HepG2 (cell line): ENCODE measurements around the gene TBCD. TPM values are rescaled to one million over a fixed set of nuclear protein-coding genes. Genes with fewer than 3 reads are reported as not detected.

Experiments used
- ATAC-seq: fragments of 200-7000 bp; cut with Tn5 transposase; 3 replicates; pipeline ENCODE4 v1.9.1; 2020; ENCODE audit warnings: mild to moderate bottlenecking, moderate library complexity
- BruUV-seq: library from RNA; stranded (reverse); fragments of 400-500 nt; replicated peaks from 2 replicates; lab custom pipeline; 2021; lab: Mats Ljungman, UMichigan
- CTCF ChIA-PET: fragments of 300-600 bp; formaldehyde crosslinking; extraction: SDS; loops from one replicate; lab custom pipeline; 2021; ENCODE audit warnings: low total read pairs, inconsistent platforms, low intra/inter-chr PET ratio; lab: Yijun Ruan, JAX
- POLR2A ChIA-PET: fragments of 350-600 bp; sonication (Branson Sonifier 250); formaldehyde crosslinking; loops from one replicate; lab custom pipeline; 2020; ENCODE audit warnings: antibody characterized with exemption, inconsistent platforms; lab: Yijun Ruan, JAX
- DNase-seq: peaks from one replicate; pipeline ENCODE4 v3.0.0-alpha.2; 2015; ENCODE audit warnings: low spot score
- FAIRE-seq: peaks from 3 replicates; lab custom pipeline; 2011; peaks lifted over from hg19 to GRCh38; lab: Jason Lieb, UNC
- H2AFZ ChIP-seq: one replicate; pipeline ENCODE4 v1.6.1; 2011; ENCODE audit warnings: low read length, inconsistent platforms
- H3K27ac ChIP-seq: fragments of 300-600 bp; 3 replicates; pipeline ENCODE4 v1.8.0; 2011; ENCODE audit warnings: mixed run types, mild to moderate bottlenecking, mixed read lengths, low read length, inconsistent platforms; ENCODE audit not compliant: insufficient read depth; ENCODE audit errors: extremely low read length
- H3K27me3 ChIP-seq, 2 experiments: fragments of 200-600 bp in 1 of 2; 2 replicates in 1 of 2; 3 replicates in 1 of 2; pipeline versions ENCODE4 v1.6.0 to v1.8.0; 2011; ENCODE audit warnings: low read length in 2 of 2, mild to moderate bottlenecking in 2 of 2, moderate library complexity in 2 of 2, inconsistent platforms in 1 of 2; ENCODE audit not compliant: insufficient read depth in 2 of 2, control insufficient read depth in 1 of 2
- H3K36me3 ChIP-seq, 2 experiments: fragments of 200-600 bp in 1 of 2; replicated peaks in 1 of 2; 2 replicates in 1 of 2; 3 replicates in 1 of 2; pipeline versions ENCODE4 v1.5.1 to v1.8.0; 2011; ENCODE audit warnings: low read length in 2 of 2, inconsistent platforms in 1 of 2; ENCODE audit not compliant: insufficient read depth in 2 of 2, control insufficient read depth in 1 of 2
- H3K4me1 ChIP-seq: 2 replicates; pipeline ENCODE4 v1.5.1; 2012; ENCODE audit warnings: low read length, inconsistent platforms; ENCODE audit not compliant: insufficient read depth
- H3K4me2 ChIP-seq: 2 replicates; pipeline ENCODE4 v1.6.0; 2011; ENCODE audit warnings: low read depth, low read length, inconsistent platforms
- H3K4me3 ChIP-seq, 3 experiments: fragments of 200-600 bp in 1 of 3; sonication (generic), shearing (Covaris generic) in 1 of 3; replicated peaks in 1 of 3; 2 replicates each; pipeline ENCODE4 v1.5.1; 2011 to 2016; ENCODE audit warnings: low read length in 3 of 3, inconsistent platforms in 2 of 3, low read depth in 2 of 3, mild to moderate bottlenecking in 2 of 3, control low read depth in 1 of 3, mixed read lengths in 1 of 3; ENCODE audit not compliant: insufficient read depth in 1 of 3
- H3K79me2 ChIP-seq: one replicate; pipeline ENCODE4 v1.6.1; 2011; ENCODE audit warnings: low read length, inconsistent platforms; ENCODE audit not compliant: insufficient read depth
- H3K9ac ChIP-seq: 2 replicates; pipeline ENCODE4 v1.6.0; 2011; ENCODE audit warnings: mild to moderate bottlenecking, low read depth, low read length, inconsistent platforms; ENCODE audit not compliant: insufficient read depth
- H3K9me3 ChIP-seq: 2 replicates; pipeline ENCODE4 v1.5.1; 2012; ENCODE audit warnings: mild to moderate bottlenecking, low read length
- H4K20me1 ChIP-seq: 2 replicates; pipeline ENCODE4 v1.6.0; 2011; ENCODE audit warnings: inconsistent platforms, mild to moderate bottlenecking, low read length, moderate library complexity; ENCODE audit not compliant: insufficient read depth
- CCAR2 ChIP-seq: fragments of 200-400 bp; formaldehyde crosslinking; optimal IDR thresholded peaks from 2 replicates; pipeline ENCODE3; 2018; ENCODE audit warnings: low read depth, mild to moderate bottlenecking, low read length, moderate library complexity
- FOXA3 ChIP-seq: IDR thresholded peaks from 2 replicates; pipeline ENCODE4 v1.6.1; 2016; ENCODE audit warnings: missing genetic modification reagents, missing compliant biosample characterization
- FOXK1 ChIP-seq: sonication (generic); formaldehyde crosslinking; IDR thresholded peaks from 2 replicates; pipeline ENCODE4 v1.4.0; 2020; ENCODE audit warnings: low read depth, missing genetic modification reagents, borderline replicate concordance
- JARID2 ChIP-seq: sonication (generic); formaldehyde crosslinking; IDR thresholded peaks from 2 replicates; pipeline ENCODE4 v1.8.1; 2023; ENCODE audit warnings: missing genetic modification reagents, inconsistent platforms; ENCODE audit not compliant: insufficient replicate concordance
- PRMT3 ChIP-seq: sonication (generic); formaldehyde crosslinking; IDR thresholded peaks from 2 replicates; pipeline ENCODE4 v1.8.1; 2022; ENCODE audit warnings: low read depth, mild to moderate bottlenecking, moderate library complexity, missing genetic modification reagents, borderline replicate concordance
- REL ChIP-seq: sonication (generic); formaldehyde crosslinking; conservative IDR thresholded peaks from 2 replicates; pipeline ENCODE4 v1.8.0; 2022; ENCODE audit warnings: mild to moderate bottlenecking, missing genetic modification reagents, moderate library complexity
- XBP1 ChIP-seq: sonication (generic); formaldehyde crosslinking; IDR thresholded peaks from 2 replicates; pipeline ENCODE4 v1.5.0; 2020; ENCODE audit warnings: missing genetic modification reagents
- ZBTB21 ChIP-seq: sonication (generic); formaldehyde crosslinking; IDR thresholded peaks from 2 replicates; pipeline ENCODE4 v1.4.0; 2020; ENCODE audit warnings: missing genetic modification reagents
- ZBTB25 ChIP-seq: IDR thresholded peaks from 2 replicates; pipeline ENCODE4 v1.6.1; 2018; ENCODE audit warnings: missing genetic modification reagents
- ZC3H4 ChIP-seq: sonication (generic); formaldehyde crosslinking; IDR thresholded peaks from 2 replicates; pipeline ENCODE4 v1.4.0; 2020; ENCODE audit warnings: missing genetic modification reagents, borderline replicate concordance
- ZNF30 ChIP-seq: sonication (generic); formaldehyde crosslinking; IDR thresholded peaks from 2 replicates; pipeline ENCODE4 v1.5.0; 2020; ENCODE audit warnings: mild to moderate bottlenecking, missing genetic modification reagents
- ZNF33A ChIP-seq: sonication (generic); formaldehyde crosslinking; IDR thresholded peaks from 2 replicates; pipeline ENCODE4 v1.5.1; 2020; ENCODE audit warnings: missing genetic modification reagents, mild to moderate bottlenecking, moderate library complexity, borderline replicate concordance
- ZNF44 ChIP-seq: sonication (generic); formaldehyde crosslinking; IDR thresholded peaks from 2 replicates; pipeline ENCODE4 v1.5.1; 2020; ENCODE audit warnings: mild to moderate bottlenecking, missing genetic modification reagents
- ZNF556 ChIP-seq: sonication (generic); formaldehyde crosslinking; IDR thresholded peaks from 2 replicates; pipeline ENCODE4 v1.4.0; 2020; ENCODE audit warnings: mild to moderate bottlenecking, missing genetic modification reagents, borderline replicate concordance
- ZNF674 ChIP-seq: sonication (generic); formaldehyde crosslinking; IDR thresholded peaks from 2 replicates; pipeline ENCODE4 v1.5.0; 2020; ENCODE audit warnings: low read depth, mild to moderate bottlenecking, missing genetic modification reagents
- ZNF878 ChIP-seq: sonication (generic); formaldehyde crosslinking; IDR thresholded peaks from 2 replicates; pipeline ENCODE4 v1.8.1; 2023; ENCODE audit warnings: mild to moderate bottlenecking, missing genetic modification reagents, moderate library complexity
- WGBS: methylation state at CpG from one replicate; pipeline ENCODE4 v1.1.6; 2017; ENCODE audit warnings: low lambda C conversion rate; 5-methylcytosine and 5-hydroxymethylcytosine counted together
- in situ Hi-C: cut with HindIII; loops from 2 replicates; pipeline ENCODE4 v1.10.0; 2017; ENCODE audit warnings: low pct_unique_long_range_greater_than_20kb; ENCODE audit not compliant: extremely low pct_ligation_motif_present
- intact Hi-C: fragments of 100-400 bp; cut with micrococcal nuclease; formaldehyde crosslinking; loops from one replicate; pipeline ENCODE4 v1.10.0; 2022; ENCODE audit not compliant: unreplicated experiment
- polyA plus RNA-seq, 8 experiments: library from polyadenylated mRNA; depleted of rRNA in 3 of 8; stranded (reverse) in 7 of 8; unstranded in 1 of 8; fragments of >200 nt; fragmentation: Illumina TruSeq in 4 of 8; extraction: Trizol in 4 of 8; gene quantifications; 2 replicates each; pipeline versions ENCODE4 v1.2.1 to v1.2.3, GENCODE V29; 2011 to 2016; ENCODE audit warnings: low read depth in 4 of 8, missing spikeins in 1 of 8, mixed read lengths in 1 of 8; ENCODE audit not compliant: insufficient read depth in 1 of 8
- total RNA-seq, 5 experiments: library from RNA; depleted of rRNA; stranded (reverse); fragments of >200 nt; fragmentation: Illumina TruSeq; extraction: Trizol; gene quantifications; 2 replicates each; pipeline ENCODE4 v1.2.3, GENCODE V29; 2016; ENCODE audit warnings: low read depth in 1 of 5

The TBCD gene
- total and polyA plus RNA-seq, 2 of the 13 experiments (the other 11 are each of a cell fraction or from before 2014, with no cell fraction given) = 33.9 to 54.8 TPM

- H4K20me1 ChIP-seq = no peaks in the 10 kb centered on the region
- TF ChIP-seq FOXA3 = no peak
- no peak for TF ChIP-seq ZNF674 (CRISPR knock-in tag)
- no peak for TF ChIP-seq ZBTB25 (CRISPR knock-in tag)
- TF ChIP-seq ZBTB21 (CRISPR knock-in tag) = no peak
- TF ChIP-seq REL (CRISPR knock-in tag) = no peak
- TF ChIP-seq ZNF878 (CRISPR knock-in tag) = no peak
- no peak for TF ChIP-seq ZNF44 (CRISPR knock-in tag)
- no peak for TF ChIP-seq FOXK1 (CRISPR knock-in tag)
- no peak for TF ChIP-seq JARID2 (CRISPR knock-in tag)
- no peak for TF ChIP-seq XBP1 (CRISPR knock-in tag)
- TF ChIP-seq PRMT3 = no peak
- no peak for TF ChIP-seq CCAR2
- TF ChIP-seq ZNF33A (CRISPR knock-in tag) = no peak
- no peak for TF ChIP-seq ZNF30
- TF ChIP-seq ZC3H4 (CRISPR knock-in tag) = no peak
- TF ChIP-seq ZNF556 (CRISPR knock-in tag) = no peak
- FAIRE-seq = no peak
- BruUV-seq = no TSS peak
- H3K9me3 ChIP-seq = no peaks in the 10 kb centered on the region
- no peak for ATAC-seq
- no peak overlapping the region for H3K4me3 ChIP-seq
- ChIA-PET CTCF (no interaction called here), POLR2A (no interaction called here)
- no peaks in the 10 kb centered on the region for H3K79me2 ChIP-seq
- intact Hi-C loops (no loop called here), in situ Hi-C loops (no loop called here)
- H3K4me2 ChIP-seq = no peak overlapping the region
- no peak overlapping the region for H3K9ac ChIP-seq
- H3K4me1 ChIP-seq = no peaks in the 10 kb centered on the region
- DNase-seq = no peak
- no peak overlapping the region for H3K27ac ChIP-seq
- WGBS = 95% methylated on average over 29 of the region's 29 CpGs
- H2AFZ ChIP-seq = no peak overlapping the region
- peaks cover 30 to 71% of the 10 kb centered on the region in 2 experiments for H3K36me3 ChIP-seq
- no peaks in the 10 kb centered on the region for H3K27me3 ChIP-seq
These were observed 180.0 kb downstream of the TBCD start for GRCh38 chr17:82931699-82932517.
